ENCODE results near the gene CHAF1A.

CHAF1A gene

GRCh38 chr19:4443966-4444764 lies 41.7 kb downstream of the CHAF1A start:
- DNase-seq: no peak

- no peak for DNase-seq
These were observed 42.6 kb downstream of the CHAF1A start for GRCh38 chr19:4444765-4445741.

- DNase-seq: no peak
These were observed 43.7 kb downstream of the CHAF1A start for GRCh38 chr19:4445963-4446703.

- DNase-seq: no peak
These were observed 44.3 kb downstream of the CHAF1A start for GRCh38 chr19:4446704-4447200.

GRCh38 chr19:4447327-4448146 lies 45.1 kb downstream of the CHAF1A start:
- no peak for DNase-seq

GRCh38 chr19:4448147-4448985 lies 45.9 kb downstream of the CHAF1A start:
- DNase-seq: no peak

- no peak for DNase-seq
These were observed 46.7 kb downstream of the CHAF1A start for GRCh38 chr19:4449022-4449638.

GRCh38 chr19:4449639-4450028 lies 47.2 kb downstream of the CHAF1A start:
- no peak for DNase-seq

GRCh38 chr19:4452230-4452990 lies 50.0 kb downstream of the CHAF1A start:
- no peak for DNase-seq

- no peak for DNase-seq
These were observed 51.1 kb downstream of the CHAF1A start for GRCh38 chr19:4453232-4454179.

GRCh38 chr19:4454747-4455718 lies 52.6 kb downstream of the CHAF1A start:
- no peak for DNase-seq

GRCh38 chr19:4455719-4456475 lies 53.5 kb downstream of the CHAF1A start:
- DNase-seq: no peak

- DNase-seq: no peak
These were observed 54.0 kb downstream of the CHAF1A start for GRCh38 chr19:4456476-4456842.

- DNase-seq: peak; percentile 36
These were observed 54.6 kb downstream of the CHAF1A start for GRCh38 chr19:4456843-4457653.

GRCh38 chr19:4457654-4458395 lies 55.4 kb downstream of the CHAF1A start, which contains the start of gene UBXN6:
UBXN6 (minus strand) TSS chr19:4457794; CDS start chr19:4457697, 97 bp downstream.
- DNase-seq: peak; percentile 94
